Astrocyte (in vitro differentiated cells and primary cell): ENCODE measurements around the gene PNLIPRP1. TPM values are rescaled to one million over a fixed set of nuclear protein-coding genes. Genes with fewer than 3 reads are reported as not detected.

ENCODE experiments used
- DNase-seq: peaks from one replicate; pipeline ENCODE4 v3.0.0-alpha.2; 2010; ENCODE audit warnings: low read depth
- FAIRE-seq: peaks from 2 replicates; lab custom pipeline; 2011; peaks lifted over from hg19 to GRCh38; lab: Jason Lieb, UNC
- H2AFZ ChIP-seq: 2 replicates; pipeline ENCODE4 v1.6.0; 2012; ENCODE audit warnings: low read depth, low read length, inconsistent platforms
- H3K27ac ChIP-seq: 2 replicates; pipeline ENCODE4 v1.5.1; 2011; ENCODE audit warnings: low read depth, low read length, inconsistent platforms
- H3K27me3 ChIP-seq: 2 replicates; pipeline ENCODE4 v1.6.0; 2011; ENCODE audit warnings: low read length, inconsistent platforms; ENCODE audit not compliant: insufficient read depth
- H3K36me3 ChIP-seq: 2 replicates; pipeline ENCODE4 v1.5.1; 2011; ENCODE audit warnings: low read length, inconsistent platforms; ENCODE audit not compliant: insufficient read depth
- H3K4me1 ChIP-seq: 2 replicates; pipeline ENCODE4 v1.5.1; 2011; ENCODE audit warnings: low read length, inconsistent platforms; ENCODE audit not compliant: insufficient read depth
- H3K4me2 ChIP-seq: 2 replicates; pipeline ENCODE4 v1.6.0; 2012; ENCODE audit warnings: low read length, inconsistent platforms
- H3K4me3 ChIP-seq: 2 replicates; pipeline ENCODE4 v1.5.1; 2011; ENCODE audit warnings: low read depth, mild to moderate bottlenecking, low read length, inconsistent platforms; ENCODE audit not compliant: insufficient read depth
- H3K79me2 ChIP-seq: 2 replicates; pipeline ENCODE4 v1.6.0; 2012; ENCODE audit warnings: mild to moderate bottlenecking, low read length, inconsistent platforms; ENCODE audit not compliant: insufficient read depth
- H3K9ac ChIP-seq: 2 replicates; pipeline ENCODE4 v1.6.0; 2012; ENCODE audit warnings: mild to moderate bottlenecking, low read length, inconsistent platforms
- H3K9me3 ChIP-seq: 2 replicates; pipeline ENCODE4 v1.5.1; 2012; ENCODE audit warnings: low read depth, mild to moderate bottlenecking, low read length, inconsistent platforms; ENCODE audit not compliant: insufficient read depth
- H4K20me1 ChIP-seq: 2 replicates; pipeline ENCODE4 v1.6.0; 2012; ENCODE audit warnings: low read length, inconsistent platforms; ENCODE audit not compliant: insufficient read depth
- H3K27ac Mint-ChIP-seq: one replicate; pipeline ENCODE4 v1.8.0; 2021; ENCODE audit warnings: mild to moderate bottlenecking, mixed read lengths; ENCODE audit not compliant: unreplicated experiment
- H3K27me3 Mint-ChIP-seq: one replicate; pipeline ENCODE4 v1.8.0; 2021; ENCODE audit warnings: low read depth, mixed read lengths; ENCODE audit not compliant: unreplicated experiment
- H3K36me3 Mint-ChIP-seq: one replicate; pipeline ENCODE4 v1.8.0; 2021; ENCODE audit warnings: low read depth, mixed read lengths; ENCODE audit not compliant: unreplicated experiment
- H3K4me1 Mint-ChIP-seq: one replicate; pipeline ENCODE4 v1.8.0; 2021; ENCODE audit warnings: low read depth, mixed read lengths; ENCODE audit not compliant: unreplicated experiment
- H3K4me3 Mint-ChIP-seq: one replicate; pipeline ENCODE4 v1.8.0; 2021; ENCODE audit warnings: mild to moderate bottlenecking, moderate library complexity, mixed read lengths; ENCODE audit not compliant: unreplicated experiment
- H3K9me3 Mint-ChIP-seq: one replicate; pipeline ENCODE4 v1.8.0; 2021; ENCODE audit warnings: mild to moderate bottlenecking, mixed read lengths; ENCODE audit not compliant: unreplicated experiment
- EZH2 ChIP-seq: IDR thresholded peaks from 2 replicates; pipeline ENCODE4 v1.6.1; 2012; ENCODE audit warnings: mild to moderate bottlenecking, low read length, inconsistent platforms; ENCODE audit not compliant: insufficient read depth
- total RNA-seq: library from RNA; stranded (reverse); gene quantifications from 2 replicates; pipeline ENCODE4 v1.2.1, GENCODE V29; 2021
- TF ChIP-seq, protein P1 (sequence below): IDR thresholded peaks from 2 replicates; pipeline ENCODE4 v1.5.1; 2011; ENCODE audit warnings: low read depth, mild to moderate bottlenecking, inconsistent platforms, low read length, moderate library complexity; ENCODE audit not compliant: insufficient read depth

Gene PNLIPRP1
- total RNA-seq, 1 donor from 2014 or later = not detected

DNA sequence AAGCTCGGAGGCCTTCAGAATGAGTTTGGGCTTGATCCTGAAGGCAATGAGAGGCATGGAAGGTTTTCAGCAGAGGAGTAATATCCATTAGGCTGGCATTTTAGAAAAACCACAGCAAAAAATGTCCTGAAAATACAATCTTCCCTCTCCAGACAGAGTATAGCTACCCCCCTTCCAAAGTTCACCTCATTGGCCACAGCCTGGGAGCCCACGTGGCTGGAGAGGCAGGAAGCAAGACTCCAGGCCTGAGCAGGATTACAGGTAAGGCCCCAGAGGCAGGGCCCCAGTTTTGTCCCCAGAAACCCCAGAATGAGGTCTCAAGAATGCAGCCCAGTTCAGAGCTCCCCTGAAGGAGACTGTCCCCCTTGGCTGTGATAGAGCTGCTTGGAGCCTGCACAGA is 5.3 kb downstream of the PNLIPRP1 start:
- no peaks in the 10 kb centered on the region for H3K36me3 ChIP-seq
- Mint-ChIP-seq H3K9me3 (no peaks in the 10 kb centered on the region), H3K4me1 (peaks cover 5% of the 10 kb centered on the region), H3K27ac (no peak overlapping the region), H3K27me3 (peaks cover 30% of the 10 kb centered on the region), H3K36me3 (peaks cover 2% of the 10 kb centered on the region), H3K4me3 (no peak overlapping the region)
- no peaks in the 10 kb centered on the region for H3K27me3 ChIP-seq
- no peak overlapping the region for H3K4me2 ChIP-seq
- no peak for FAIRE-seq
- H3K9ac ChIP-seq = no peak overlapping the region
- no peak overlapping the region for H2AFZ ChIP-seq
- H4K20me1 ChIP-seq = no peaks in the 10 kb centered on the region
- H3K4me3 ChIP-seq = no peak overlapping the region
- no peak for DNase-seq
- TF ChIP-seq EZH2 = no peak
- TF ChIP-seq, protein P1, sequence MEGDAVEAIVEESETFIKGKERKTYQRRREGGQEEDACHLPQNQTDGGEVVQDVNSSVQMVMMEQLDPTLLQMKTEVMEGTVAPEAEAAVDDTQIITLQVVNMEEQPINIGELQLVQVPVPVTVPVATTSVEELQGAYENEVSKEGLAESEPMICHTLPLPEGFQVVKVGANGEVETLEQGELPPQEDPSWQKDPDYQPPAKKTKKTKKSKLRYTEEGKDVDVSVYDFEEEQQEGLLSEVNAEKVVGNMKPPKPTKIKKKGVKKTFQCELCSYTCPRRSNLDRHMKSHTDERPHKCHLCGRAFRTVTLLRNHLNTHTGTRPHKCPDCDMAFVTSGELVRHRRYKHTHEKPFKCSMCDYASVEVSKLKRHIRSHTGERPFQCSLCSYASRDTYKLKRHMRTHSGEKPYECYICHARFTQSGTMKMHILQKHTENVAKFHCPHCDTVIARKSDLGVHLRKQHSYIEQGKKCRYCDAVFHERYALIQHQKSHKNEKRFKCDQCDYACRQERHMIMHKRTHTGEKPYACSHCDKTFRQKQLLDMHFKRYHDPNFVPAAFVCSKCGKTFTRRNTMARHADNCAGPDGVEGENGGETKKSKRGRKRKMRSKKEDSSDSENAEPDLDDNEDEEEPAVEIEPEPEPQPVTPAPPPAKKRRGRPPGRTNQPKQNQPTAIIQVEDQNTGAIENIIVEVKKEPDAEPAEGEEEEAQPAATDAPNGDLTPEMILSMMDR = no peak
- H3K79me2 ChIP-seq = no peaks in the 10 kb centered on the region
- H3K27ac ChIP-seq = no peak overlapping the region
- no peaks in the 10 kb centered on the region for H3K4me1 ChIP-seq
- no peaks in the 10 kb centered on the region for H3K9me3 ChIP-seq

DNA sequence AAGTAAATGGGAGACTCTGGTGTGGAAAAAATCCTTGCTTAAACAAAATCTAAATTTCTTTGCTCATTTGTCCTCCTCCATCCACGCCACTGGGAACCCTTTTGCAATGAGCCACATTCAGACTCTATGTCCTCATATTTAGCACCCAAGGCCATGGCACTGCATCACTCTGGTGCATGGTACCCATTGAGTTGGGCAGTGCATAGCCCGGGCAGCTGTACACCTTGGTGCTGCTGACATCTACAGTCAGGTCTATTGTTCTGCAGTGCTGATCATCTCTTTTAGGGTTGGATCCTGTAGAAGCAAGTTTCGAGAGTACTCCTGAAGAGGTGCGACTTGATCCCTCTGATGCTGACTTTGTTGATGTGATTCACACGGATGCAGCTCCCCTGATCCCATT is 6.8 kb downstream of the PNLIPRP1 start:
- H3K36me3 ChIP-seq = no peaks in the 10 kb centered on the region
- H3K4me1 ChIP-seq = no peaks in the 10 kb centered on the region
- no peak overlapping the region for H2AFZ ChIP-seq
- H3K36me3 Mint-ChIP-seq = peaks cover 2% of the 10 kb centered on the region
- DNase-seq = no peak
- H3K27ac Mint-ChIP-seq = no peak overlapping the region
- no peak overlapping the region for H3K9ac ChIP-seq
- H3K4me1 Mint-ChIP-seq = peaks cover 5% of the 10 kb centered on the region
- TF ChIP-seq, protein P1 = no peak
- TF ChIP-seq EZH2 = no peak
- no peak overlapping the region for H3K4me3 ChIP-seq
- H4K20me1 ChIP-seq = no peaks in the 10 kb centered on the region
- FAIRE-seq = no peak
- no peaks in the 10 kb centered on the region for H3K79me2 ChIP-seq
- no peak overlapping the region for H3K27ac ChIP-seq
- H3K27me3 ChIP-seq = no peaks in the 10 kb centered on the region
- peaks cover 29% of the 10 kb centered on the region for H3K27me3 Mint-ChIP-seq
- no peaks in the 10 kb centered on the region for H3K9me3 Mint-ChIP-seq
- H3K4me3 Mint-ChIP-seq = no peak overlapping the region
- no peaks in the 10 kb centered on the region for H3K9me3 ChIP-seq
- H3K4me2 ChIP-seq = no peak overlapping the region

DNA sequence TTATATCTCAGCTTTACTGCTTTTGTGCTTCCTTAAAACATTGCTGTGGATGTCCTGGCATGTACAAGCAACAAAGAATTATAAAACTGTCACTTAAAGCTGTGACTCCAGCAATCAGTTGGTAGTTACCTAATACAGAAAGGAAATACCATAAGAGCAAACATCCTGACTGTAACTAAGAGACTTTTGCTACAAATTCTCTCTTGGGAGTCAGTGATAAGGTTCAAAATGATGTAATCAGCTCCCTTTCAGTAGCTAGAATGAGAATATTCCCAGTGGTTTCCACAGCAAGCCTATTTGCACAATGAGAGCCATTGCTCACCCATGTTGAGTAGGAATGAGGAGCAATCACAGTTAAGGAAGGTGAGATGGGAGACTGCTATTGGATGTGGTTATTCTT is 7.6 kb downstream of the PNLIPRP1 start:
- Histone ChIP-seq H3K36me3 (no peaks in the 10 kb centered on the region), H4K20me1 (no peaks in the 10 kb centered on the region), H3K27ac (no peak overlapping the region), H3K79me2 (no peaks in the 10 kb centered on the region), H2AFZ (no peak overlapping the region), H3K4me1 (no peaks in the 10 kb centered on the region), H3K9me3 (no peaks in the 10 kb centered on the region), H3K9ac (no peak overlapping the region), H3K27me3 (no peaks in the 10 kb centered on the region), H3K4me3 (no peak overlapping the region), H3K4me2 (no peak overlapping the region)
- TF ChIP-seq, protein P1 = no peak
- no peak for TF ChIP-seq EZH2
- Mint-ChIP-seq H3K27me3 (peaks cover 28% of the 10 kb centered on the region), H3K4me3 (no peak overlapping the region), H3K4me1 (peaks cover 5% of the 10 kb centered on the region), H3K27ac (no peak overlapping the region), H3K9me3 (no peaks in the 10 kb centered on the region), H3K36me3 (peaks cover 2% of the 10 kb centered on the region)
- FAIRE-seq (no peak), DNase-seq (no peak)
